Liver (tissue), 3 donors: ENCODE results near the gene MB21D2.

Experiments
- ATF3 ChIP-seq: IDR thresholded peaks from 2 replicates; pipeline ENCODE4 v1.6.1; 2016; ENCODE audit warnings: antibody characterized with exemption
- CTCF ChIP-seq: fragments of 150-350 bp; IDR thresholded peaks from 2 replicates; pipeline ENCODE4 v1.5.1; 2017; ENCODE audit warnings: improper control_type of control experiment, low read depth, low read length; ENCODE audit not compliant: missing input control
- EGR1 ChIP-seq, 2 donors: IDR thresholded peaks; 2 replicates each; pipeline ENCODE4 v1.6.1; 2016 to 2018; ENCODE audit warnings: antibody characterized with exemption in 2 of 2, low read depth in 2 of 2
- FOXA1 ChIP-seq: IDR thresholded peaks from 2 replicates; pipeline ENCODE4 v1.6.1; 2016; ENCODE audit warnings: antibody characterized with exemption
- FOXA2 ChIP-seq: IDR thresholded peaks from 2 replicates; pipeline ENCODE4 v1.6.1; 2016; ENCODE audit warnings: antibody characterized with exemption
- JUND ChIP-seq, 2 donors: IDR thresholded peaks; 2 replicates each; pipeline ENCODE4 v1.6.1; 2016; ENCODE audit warnings: antibody characterized with exemption in 2 of 2
- NR2F2 ChIP-seq: IDR thresholded peaks from 2 replicates; pipeline ENCODE4 v1.6.1; 2016; ENCODE audit warnings: antibody characterized with exemption
- RAD21 ChIP-seq, 2 donors: IDR thresholded peaks; 2 replicates each; pipeline ENCODE4 v1.6.1; 2016; ENCODE audit warnings: antibody characterized with exemption in 2 of 2, mild to moderate bottlenecking in 2 of 2
- ZBTB33 ChIP-seq: IDR thresholded peaks from 2 replicates; pipeline ENCODE4 v1.6.1; 2016; ENCODE audit warnings: antibody characterized with exemption
- donor health status: healthy.
- donor health status: healthy.

GRCh38 chr3:192869131-192870031, 48.3 kb downstream of the MB21D2 start:
- no peak for TF ChIP-seq CTCF
- TF ChIP-seq RAD21 (IDR thresholded peaks at IDR 0.05) = no peak
- peak; percentile 41 for TF ChIP-seq ATF3
- TF ChIP-seq FOXA2 = no peak
- peak in 1 of 2 donors; percentile 18 for TF ChIP-seq JUND (IDR thresholded peaks at IDR 0.05)
- no peak for TF ChIP-seq FOXA1
- no peak for TF ChIP-seq EGR1 (IDR thresholded peaks at IDR 0.05; ENCODE audit: low read depth in 2 of 2)
- TF ChIP-seq NR2F2 = no peak
- no peak for TF ChIP-seq ZBTB33
